SIG-M5 treated with dmso at 0.1 percent for 504 hours (cell line): Measurements from ENCODE around the gene GALNT10.
"Not testable (repeated sequence)": the region's sequence is repeated elsewhere in the genome, so short reads cannot be mapped to it uniquely, and the experiment has no call there.

Experiments
- DNase-seq: peaks from one replicate; lab custom pipeline; 2025; ENCODE audit not compliant: unreplicated experiment; lab: John Stamatoyannopoulos, UW

The GALNT10 gene

GRCh38 chr5:154349626-154350264, 159.2 kb downstream of the GALNT10 start:
- no peak for DNase-seq

GRCh38 chr5:154351141-154351540, 160.6 kb downstream of the GALNT10 start:
- DNase-seq: no peak

- DNase-seq: no peak
Measured at GRCh38 chr5:154351566-154351965, 161.0 kb downstream of the GALNT10 start.

GRCh38 chr5:154352960-154353548, 162.5 kb downstream of the GALNT10 start:
- DNase-seq: no peak

- no peak for DNase-seq
Measured at GRCh38 chr5:154355129-154355611, 164.6 kb downstream of the GALNT10 start.

- DNase-seq: no peak
Measured at GRCh38 chr5:154356020-154356655, 165.6 kb downstream of the GALNT10 start.

GRCh38 chr5:154356958-154357357, 166.4 kb downstream of the GALNT10 start:
- DNase-seq: no peak

GRCh38 chr5:154358516-154359220, 168.1 kb downstream of the GALNT10 start:
- no peak for DNase-seq

- no peak for DNase-seq
Measured at GRCh38 chr5:154359221-154359573, 168.7 kb downstream of the GALNT10 start.

- DNase-seq: not testable (repeated sequence)
Measured at GRCh38 chr5:154360241-154360640, 169.7 kb downstream of the GALNT10 start.

- no peak for DNase-seq
Measured at GRCh38 chr5:154363411-154363810, 172.9 kb downstream of the GALNT10 start.

- DNase-seq: no peak
Measured at GRCh38 chr5:154364771-154365170, 174.2 kb downstream of the GALNT10 start.

- DNase-seq: no peak
Measured at GRCh38 chr5:154365823-154366222, 175.3 kb downstream of the GALNT10 start.

- no peak for DNase-seq
Measured at GRCh38 chr5:154366353-154366752, 175.8 kb downstream of the GALNT10 start.

GRCh38 chr5:154367101-154367500, 176.6 kb downstream of the GALNT10 start:
- DNase-seq: no peak

- no peak for DNase-seq
Measured at GRCh38 chr5:154368041-154368800, 177.7 kb downstream of the GALNT10 start.

GRCh38 chr5:154369682-154370081, 179.1 kb downstream of the GALNT10 start:
- DNase-seq: no peak

GRCh38 chr5:154370119-154370518, 179.6 kb downstream of the GALNT10 start:
- DNase-seq: no peak

GRCh38 chr5:154370813-154371212, 180.3 kb downstream of the GALNT10 start:
- DNase-seq: no peak

GRCh38 chr5:154371687-154372086, 181.2 kb downstream of the GALNT10 start:
- DNase-seq: no peak

- no peak for DNase-seq
Measured at GRCh38 chr5:154372661-154373060, 182.1 kb downstream of the GALNT10 start.
